Trophoblast cell (in vitro differentiated cells and primary cell): Measurements from ENCODE around the gene C16orf46.

Source experiments
- DNase-seq, 2 donors: peaks; one replicate each; pipeline ENCODE4 v3.0.0-alpha.2; 2016
- H2AFZ ChIP-seq: 2 replicates; pipeline ENCODE4 v1.6.1; 2013; ENCODE audit warnings: low read length, moderate library complexity, mild to moderate bottlenecking; ENCODE audit not compliant: insufficient read depth, poor library complexity
- H2AK5ac ChIP-seq: 2 replicates; pipeline ENCODE4 v1.6.1; 2013; ENCODE audit warnings: mild to moderate bottlenecking, low read length
- H2BK120ac ChIP-seq: 2 replicates; pipeline ENCODE4 v1.6.1; 2013; ENCODE audit warnings: low read length, mild to moderate bottlenecking, moderate library complexity; ENCODE audit not compliant: insufficient read depth, poor library complexity
- H2BK12ac ChIP-seq: 2 replicates; pipeline ENCODE4 v1.6.1; 2013; ENCODE audit warnings: mild to moderate bottlenecking, low read length, moderate library complexity
- H2BK5ac ChIP-seq: 2 replicates; pipeline ENCODE4 v1.6.1; 2013; ENCODE audit warnings: low read length, low read depth, moderate library complexity, mild to moderate bottlenecking; ENCODE audit not compliant: poor library complexity
- H3K14ac ChIP-seq: 2 replicates; pipeline ENCODE4 v1.6.1; 2013; ENCODE audit warnings: mild to moderate bottlenecking, low read length
- H3K18ac ChIP-seq: 2 replicates; pipeline ENCODE4 v1.6.1; 2013; ENCODE audit warnings: mild to moderate bottlenecking, low read length
- H3K23ac ChIP-seq: 2 replicates; pipeline ENCODE4 v1.6.1; 2013; ENCODE audit warnings: low read length
- H3K27ac ChIP-seq: 2 replicates; pipeline ENCODE4 v1.5.1; 2013; ENCODE audit warnings: low read depth, mild to moderate bottlenecking, inconsistent platforms, low read length, moderate library complexity
- H3K27me3 ChIP-seq: 2 replicates; pipeline ENCODE4 v1.6.1; 2013; ENCODE audit warnings: inconsistent platforms, mild to moderate bottlenecking, low read length, moderate library complexity; ENCODE audit not compliant: insufficient read depth
- H3K36me3 ChIP-seq, 2 experiments: 1 replicate in 1 of 2; 2 replicates in 1 of 2; pipeline ENCODE4 v1.6.1; 2013; ENCODE audit warnings: low read length in 2 of 2, mild to moderate bottlenecking in 2 of 2, moderate library complexity in 1 of 2; ENCODE audit not compliant: insufficient read depth in 2 of 2, control insufficient read depth in 1 of 2
- H3K4ac ChIP-seq: 2 replicates; pipeline ENCODE4 v1.6.1; 2013; ENCODE audit warnings: low read depth, mild to moderate bottlenecking, low read length, moderate library complexity
- H3K4me1 ChIP-seq, 2 experiments: 1 replicate in 1 of 2; 2 replicates in 1 of 2; pipeline ENCODE4 v1.6.1; 2013; ENCODE audit warnings: low read length in 2 of 2, mild to moderate bottlenecking in 2 of 2, moderate library complexity in 1 of 2; ENCODE audit not compliant: insufficient read depth in 2 of 2, control insufficient read depth in 1 of 2
- H3K4me2 ChIP-seq: 2 replicates; pipeline ENCODE4 v1.6.1; 2013; ENCODE audit warnings: inconsistent platforms, mild to moderate bottlenecking, low read length, moderate library complexity
- H3K4me3 ChIP-seq: 2 replicates; pipeline ENCODE4 v1.5.1; 2013; ENCODE audit warnings: mild to moderate bottlenecking, low read depth, low read length, inconsistent platforms
- H3K79me1 ChIP-seq: one replicate; pipeline ENCODE4 v1.6.1; 2013; ENCODE audit warnings: low read length
- H3K79me2 ChIP-seq: 2 replicates; pipeline ENCODE4 v1.6.1; 2013; ENCODE audit warnings: low read length, mild to moderate bottlenecking; ENCODE audit not compliant: control insufficient read depth, insufficient read depth, poor library complexity
- H3K9ac ChIP-seq: 2 replicates; pipeline ENCODE4 v1.6.1; 2013; ENCODE audit warnings: mild to moderate bottlenecking, low read length
- H3K9me3 ChIP-seq: 2 replicates; pipeline ENCODE4 v1.6.1; 2013; ENCODE audit warnings: low read depth, mild to moderate bottlenecking, control low read depth, inconsistent platforms, low read length; ENCODE audit not compliant: insufficient read depth
- H4K12ac ChIP-seq: 2 replicates; pipeline ENCODE4 v1.6.1; 2013; ENCODE audit warnings: low read depth, mild to moderate bottlenecking, low read length, moderate library complexity
- H4K8ac ChIP-seq: 2 replicates; pipeline ENCODE4 v1.6.1; 2013; ENCODE audit warnings: low read depth, mild to moderate bottlenecking, low read length, moderate library complexity
- H4K91ac ChIP-seq: one replicate; pipeline ENCODE4 v1.6.1; 2013; ENCODE audit warnings: low read depth, mild to moderate bottlenecking, low read length, moderate library complexity
- WGBS: extraction: QIAGEN DNeasy Blood & Tissue Kit; methylation state at CpG from one replicate; pipeline ENCODE4 v1.1.7; 2013; ENCODE audit warnings: missing lambda C conversion rate; ENCODE audit not compliant: insufficient read length, insufficient coverage; ENCODE audit errors: extremely low coverage; 5-methylcytosine and 5-hydroxymethylcytosine counted together

The C16orf46 gene

DNA sequence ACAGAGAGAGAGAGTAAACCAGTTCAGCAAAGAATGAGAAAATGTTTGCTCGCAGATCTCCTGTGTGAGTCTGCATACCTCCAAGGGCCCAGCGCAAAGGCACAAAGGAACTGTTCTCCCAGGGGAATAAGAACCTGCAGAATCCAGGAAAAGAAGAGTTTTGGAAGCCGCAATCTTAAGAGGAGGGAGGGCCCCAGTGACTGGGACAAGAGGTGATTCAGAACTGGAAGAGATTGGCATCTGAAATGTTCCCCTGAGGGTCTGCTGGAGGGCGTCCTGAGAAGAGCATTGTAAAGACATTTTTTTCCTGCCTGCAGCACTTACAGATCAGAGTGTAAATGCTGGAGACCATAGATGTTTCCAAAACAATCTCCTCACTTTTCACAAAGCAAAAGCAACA lies 35.3 kb downstream of the C16orf46 start:
- Histone ChIP-seq H3K18ac (no peak overlapping the region), H3K23ac (no peak overlapping the region), H3K79me1 (peaks cover 5% of the 10 kb centered on the region), H3K79me2 (peaks cover 10% of the 10 kb centered on the region), H2BK12ac (no peak overlapping the region), H3K4ac (no peak overlapping the region), H3K27ac (peak overlapping the region; percentile 85), H3K4me1 (peaks cover 17 to 23% of the 10 kb centered on the region in 2 experiments), H3K9ac (no peak overlapping the region), H3K4me3 (no peak overlapping the region), H3K27me3 (no peaks in the 10 kb centered on the region), H2AK5ac (no peak overlapping the region), H3K36me3 (peaks cover 23 to 32% of the 10 kb centered on the region in 2 experiments), H4K8ac (no peak overlapping the region), H3K4me2 (peak overlapping the region; percentile 24), H2BK5ac (no peak overlapping the region), H2BK120ac (no peak overlapping the region), H2AFZ (no peak overlapping the region), H3K14ac (no peak overlapping the region), H3K9me3 (no peaks in the 10 kb centered on the region), H4K91ac (no peak overlapping the region), H4K12ac (no peak overlapping the region)
- WGBS = no CpG with 5 or more reads among the region's 4 CpGs
- peak; percentile 91 to 99 for DNase-seq

GRCh38 chr16:81040842-81041241 lies 36.2 kb downstream of the C16orf46 start:
- peaks cover 19% of the 10 kb centered on the region for H3K79me2 ChIP-seq
- peak overlapping the region; percentile 6 for H3K4me2 ChIP-seq
- no peak overlapping the region for H3K14ac ChIP-seq
- peaks cover 17 to 25% of the 10 kb centered on the region in 2 experiments for H3K4me1 ChIP-seq
- no peak for DNase-seq
- WGBS = no CpG with 5 or more reads among the region's 5 CpGs
- no peak overlapping the region for H2BK12ac ChIP-seq
- no peak overlapping the region for H2BK120ac ChIP-seq
- H3K18ac ChIP-seq = no peak overlapping the region
- H2BK5ac ChIP-seq = no peak overlapping the region
- no peak overlapping the region for H2AK5ac ChIP-seq
- no peak overlapping the region for H4K91ac ChIP-seq
- no peak overlapping the region for H2AFZ ChIP-seq
- H4K12ac ChIP-seq = no peak overlapping the region
- no peak overlapping the region for H3K4ac ChIP-seq
- H3K9ac ChIP-seq = no peak overlapping the region
- H3K23ac ChIP-seq = no peak overlapping the region
- H4K8ac ChIP-seq = no peak overlapping the region
- H3K27me3 ChIP-seq = no peaks in the 10 kb centered on the region
- peaks cover 13% of the 10 kb centered on the region for H3K79me1 ChIP-seq
- peaks cover 23 to 31% of the 10 kb centered on the region in 2 experiments for H3K36me3 ChIP-seq
- H3K4me3 ChIP-seq = no peak overlapping the region
- H3K27ac ChIP-seq = peak overlapping the region; percentile 57
- H3K9me3 ChIP-seq = no peaks in the 10 kb centered on the region

DNA sequence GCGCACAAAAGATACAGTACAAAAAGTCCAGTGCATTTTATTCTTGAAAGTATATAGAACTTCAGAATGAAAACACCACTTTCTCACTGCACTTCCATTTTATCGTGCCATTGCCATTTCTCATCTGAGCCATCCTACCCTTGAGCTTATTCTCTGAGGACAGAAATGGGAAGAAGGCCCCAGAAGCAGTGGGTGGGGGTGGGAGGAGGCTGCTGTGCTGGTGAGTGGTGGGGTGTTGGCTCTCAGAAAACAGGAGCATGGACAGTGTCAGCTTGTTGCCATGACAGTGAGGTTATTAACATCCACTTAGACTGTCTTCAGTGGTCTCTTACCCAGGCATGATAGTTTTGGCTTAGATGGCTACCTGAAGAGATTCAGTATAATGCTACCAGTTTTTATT lies 36.9 kb downstream of the C16orf46 start:
- no CpG with 5 or more reads among the region's 2 CpGs for WGBS
- no peak overlapping the region for H4K8ac ChIP-seq
- DNase-seq = no peak
- no peak overlapping the region for H3K23ac ChIP-seq
- no peak overlapping the region for H3K4me3 ChIP-seq
- H3K4me1 ChIP-seq = peaks cover 17 to 25% of the 10 kb centered on the region in 2 experiments
- no peak overlapping the region for H3K4ac ChIP-seq
- H3K14ac ChIP-seq = no peak overlapping the region
- H3K9me3 ChIP-seq = no peaks in the 10 kb centered on the region
- H3K4me2 ChIP-seq = peak overlapping the region; percentile 6
- peaks cover 13% of the 10 kb centered on the region for H3K79me1 ChIP-seq
- no peak overlapping the region for H2BK120ac ChIP-seq
- no peak overlapping the region for H2AFZ ChIP-seq
- H3K27me3 ChIP-seq = no peaks in the 10 kb centered on the region
- H4K91ac ChIP-seq = no peak overlapping the region
- H3K27ac ChIP-seq = peak overlapping the region; percentile 57
- H2BK12ac ChIP-seq = no peak overlapping the region
- H3K79me2 ChIP-seq = peaks cover 19% of the 10 kb centered on the region
- no peak overlapping the region for H2BK5ac ChIP-seq
- H3K18ac ChIP-seq = no peak overlapping the region
- H3K36me3 ChIP-seq = peaks cover 19 to 26% of the 10 kb centered on the region in 2 experiments
- no peak overlapping the region for H3K9ac ChIP-seq
- no peak overlapping the region for H2AK5ac ChIP-seq
- no peak overlapping the region for H4K12ac ChIP-seq

DNA sequence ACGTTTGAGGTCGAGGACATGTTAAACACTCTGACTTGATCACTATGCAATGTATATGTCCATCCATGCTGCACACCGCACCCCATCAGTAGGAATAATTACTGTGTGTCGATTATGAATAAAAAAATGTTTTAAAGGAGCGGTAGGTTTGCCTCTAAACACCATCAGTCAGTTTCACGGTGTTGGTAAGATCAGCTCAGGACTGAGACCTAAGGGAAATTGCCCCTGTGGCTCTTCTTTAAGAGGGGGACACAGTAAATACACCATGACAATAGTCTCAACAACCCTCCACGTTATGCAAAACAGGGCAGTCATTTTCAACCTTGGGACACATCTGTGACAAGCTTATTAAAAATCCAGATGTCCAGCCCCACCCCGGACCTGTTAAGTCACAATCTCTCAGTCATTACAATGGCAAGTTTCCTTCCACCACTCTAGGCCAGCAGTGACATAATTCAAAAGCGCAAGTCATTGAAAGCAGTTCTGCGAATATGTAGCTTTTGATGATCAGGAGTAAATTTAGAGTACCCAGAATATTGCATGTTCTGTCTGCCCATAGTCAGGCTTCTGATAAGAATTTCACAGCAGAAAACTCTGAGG lies 40.2 kb downstream of the C16orf46 start:
- Histone ChIP-seq H3K79me1 (peaks cover 10% of the 10 kb centered on the region), H3K9ac (peak overlapping the region; percentile 95)

More for the DNA sequence above, 40.2 kb downstream of the C16orf46 start:
- Histone ChIP-seq H2BK120ac (no peak overlapping the region), H3K14ac (peak overlapping the region; percentile 78), H3K79me2 (peaks cover 19% of the 10 kb centered on the region), H3K36me3 (peaks cover 7 to 9% of the 10 kb centered on the region in 2 experiments), H3K27me3 (no peaks in the 10 kb centered on the region), H2BK5ac (peak overlapping the region; percentile 55), H3K4me3 (peak overlapping the region; percentile 98), H4K8ac (peak overlapping the region; percentile 73), H2BK12ac (peak overlapping the region; percentile 11), H4K91ac (peak overlapping the region; percentile 90), H3K27ac (no peak overlapping the region), H2AFZ (no peak overlapping the region), H3K4me2 (peak overlapping the region; percentile 65), H3K18ac (peak overlapping the region; percentile 91), H3K4me1 (peaks cover 14 to 21% of the 10 kb centered on the region in 2 experiments), H3K23ac (no peak overlapping the region), H2AK5ac (peak overlapping the region; percentile 13), H3K9me3 (no peaks in the 10 kb centered on the region), H4K12ac (no peak overlapping the region), H3K4ac (peak overlapping the region; percentile 99)
- DNase-seq = peak; percentile 64 to 73
- WGBS = no CpG with 5 or more reads among the region's 10 CpGs
